ENCODE measurements around the gene AGBL4.

DNA sequence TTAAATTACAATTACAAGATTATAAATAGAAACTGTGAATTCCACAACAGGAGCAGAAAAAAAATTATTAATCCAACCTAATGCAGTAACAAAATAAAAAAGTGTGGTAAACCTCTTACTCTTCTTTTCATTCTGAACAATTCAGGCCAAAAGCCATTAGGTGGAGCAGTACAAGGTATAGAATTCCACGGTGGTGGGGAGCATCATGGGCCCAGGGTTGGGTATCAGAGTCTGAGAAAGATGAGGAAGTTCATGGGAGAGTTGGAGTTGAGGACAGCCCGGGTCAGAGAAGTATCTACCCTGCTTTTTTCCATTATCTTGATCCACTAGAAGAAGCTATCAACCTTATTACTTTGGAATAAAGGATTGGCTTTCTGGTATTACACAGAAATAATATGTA is 586.9 kb downstream of the AGBL4 start:
- TF ChIP-seq, protein P1, sequence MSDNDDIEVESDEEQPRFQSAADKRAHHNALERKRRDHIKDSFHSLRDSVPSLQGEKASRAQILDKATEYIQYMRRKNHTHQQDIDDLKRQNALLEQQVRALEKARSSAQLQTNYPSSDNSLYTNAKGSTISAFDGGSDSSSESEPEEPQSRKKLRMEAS (IDR thresholded peaks at IDR 0.05), result no peak
- TF ChIP-seq, protein P2, sequence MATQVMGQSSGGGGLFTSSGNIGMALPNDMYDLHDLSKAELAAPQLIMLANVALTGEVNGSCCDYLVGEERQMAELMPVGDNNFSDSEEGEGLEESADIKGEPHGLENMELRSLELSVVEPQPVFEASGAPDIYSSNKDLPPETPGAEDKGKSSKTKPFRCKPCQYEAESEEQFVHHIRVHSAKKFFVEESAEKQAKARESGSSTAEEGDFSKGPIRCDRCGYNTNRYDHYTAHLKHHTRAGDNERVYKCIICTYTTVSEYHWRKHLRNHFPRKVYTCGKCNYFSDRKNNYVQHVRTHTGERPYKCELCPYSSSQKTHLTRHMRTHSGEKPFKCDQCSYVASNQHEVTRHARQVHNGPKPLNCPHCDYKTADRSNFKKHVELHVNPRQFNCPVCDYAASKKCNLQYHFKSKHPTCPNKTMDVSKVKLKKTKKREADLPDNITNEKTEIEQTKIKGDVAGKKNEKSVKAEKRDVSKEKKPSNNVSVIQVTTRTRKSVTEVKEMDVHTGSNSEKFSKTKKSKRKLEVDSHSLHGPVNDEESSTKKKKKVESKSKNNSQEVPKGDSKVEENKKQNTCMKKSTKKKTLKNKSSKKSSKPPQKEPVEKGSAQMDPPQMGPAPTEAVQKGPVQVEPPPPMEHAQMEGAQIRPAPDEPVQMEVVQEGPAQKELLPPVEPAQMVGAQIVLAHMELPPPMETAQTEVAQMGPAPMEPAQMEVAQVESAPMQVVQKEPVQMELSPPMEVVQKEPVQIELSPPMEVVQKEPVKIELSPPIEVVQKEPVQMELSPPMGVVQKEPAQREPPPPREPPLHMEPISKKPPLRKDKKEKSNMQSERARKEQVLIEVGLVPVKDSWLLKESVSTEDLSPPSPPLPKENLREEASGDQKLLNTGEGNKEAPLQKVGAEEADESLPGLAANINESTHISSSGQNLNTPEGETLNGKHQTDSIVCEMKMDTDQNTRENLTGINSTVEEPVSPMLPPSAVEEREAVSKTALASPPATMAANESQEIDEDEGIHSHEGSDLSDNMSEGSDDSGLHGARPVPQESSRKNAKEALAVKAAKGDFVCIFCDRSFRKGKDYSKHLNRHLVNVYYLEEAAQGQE (IDR thresholded peaks at IDR 0.05; ENCODE audit: low read depth), result no peak
- TF ChIP-seq FOXM1 (IDR thresholded peaks at IDR 0.05; ENCODE audit: borderline replicate concordance, low read depth) (no peak), TAF1 (IDR thresholded peaks at IDR 0.05; ENCODE audit: low read depth) (no peak), RAD21 (IDR thresholded peaks at IDR 0.05; ENCODE audit: low read depth) (no peak), ZBTB7A (IDR thresholded peaks at IDR 0.05; ENCODE audit: low read depth) (no peak), EP300 (IDR thresholded peaks at IDR 0.05; ENCODE audit: borderline replicate concordance) (no peak), EGR1 (IDR thresholded peaks at IDR 0.05) (no peak), TEAD4 (IDR thresholded peaks at IDR 0.05) (no peak), NFIC (IDR thresholded peaks at IDR 0.05) (no peak)

All from Ishikawa (cell line).